AG08395 (cell line): Measurements from ENCODE around the gene EFCC1.
A peak's percentile ranks its signal among the peaks of the same experiment; 100 is the strongest.

ENCODE experiments used
- DNase-seq: peaks from one replicate; pipeline ENCODE4 v3.0.0; 2012; ENCODE audit warnings: mixed read lengths, low spot score

EFCC1 gene

DNA sequence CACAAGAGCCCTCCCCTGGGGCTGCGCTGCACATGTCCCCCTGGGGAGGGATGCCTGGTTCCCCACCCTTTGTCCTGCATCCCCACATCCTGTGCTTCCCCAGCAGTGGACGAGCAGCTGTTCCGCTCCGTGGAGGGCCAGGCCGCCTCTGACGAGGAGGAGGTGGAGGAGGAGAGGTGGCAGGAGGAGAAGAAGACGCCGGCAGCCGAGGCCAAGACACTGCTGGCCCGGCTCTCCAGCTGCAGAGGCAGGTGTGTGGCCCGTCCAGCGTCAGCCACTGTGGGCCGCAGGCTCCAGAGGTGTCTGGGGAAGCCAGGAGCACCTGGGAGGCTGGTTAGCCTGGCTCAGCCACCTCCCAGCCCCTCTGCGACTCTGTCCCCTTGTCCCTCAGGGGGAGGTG, 31.6 kb downstream of the EFCC1 start:
- no peak for DNase-seq

DNA sequence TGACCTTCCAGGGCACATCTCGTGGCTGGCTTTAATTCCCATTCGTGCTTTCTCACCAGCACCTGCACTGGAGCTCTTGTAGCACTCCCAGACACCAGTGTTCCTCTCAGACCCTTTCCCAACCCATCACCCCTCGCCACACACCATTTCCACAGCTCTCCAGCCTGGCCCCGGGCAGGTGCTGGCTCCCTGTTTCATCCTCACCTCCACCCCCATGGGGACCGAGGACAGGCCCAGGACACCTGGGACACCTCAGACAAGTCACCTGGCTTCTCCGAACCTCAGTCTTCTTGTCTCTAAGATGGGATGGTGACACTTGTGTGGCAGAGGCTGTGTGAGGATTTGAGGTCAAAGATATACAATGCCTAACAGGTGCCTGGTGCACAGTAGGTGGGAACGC, 32.0 kb downstream of the EFCC1 start:
- no peak for DNase-seq

DNA sequence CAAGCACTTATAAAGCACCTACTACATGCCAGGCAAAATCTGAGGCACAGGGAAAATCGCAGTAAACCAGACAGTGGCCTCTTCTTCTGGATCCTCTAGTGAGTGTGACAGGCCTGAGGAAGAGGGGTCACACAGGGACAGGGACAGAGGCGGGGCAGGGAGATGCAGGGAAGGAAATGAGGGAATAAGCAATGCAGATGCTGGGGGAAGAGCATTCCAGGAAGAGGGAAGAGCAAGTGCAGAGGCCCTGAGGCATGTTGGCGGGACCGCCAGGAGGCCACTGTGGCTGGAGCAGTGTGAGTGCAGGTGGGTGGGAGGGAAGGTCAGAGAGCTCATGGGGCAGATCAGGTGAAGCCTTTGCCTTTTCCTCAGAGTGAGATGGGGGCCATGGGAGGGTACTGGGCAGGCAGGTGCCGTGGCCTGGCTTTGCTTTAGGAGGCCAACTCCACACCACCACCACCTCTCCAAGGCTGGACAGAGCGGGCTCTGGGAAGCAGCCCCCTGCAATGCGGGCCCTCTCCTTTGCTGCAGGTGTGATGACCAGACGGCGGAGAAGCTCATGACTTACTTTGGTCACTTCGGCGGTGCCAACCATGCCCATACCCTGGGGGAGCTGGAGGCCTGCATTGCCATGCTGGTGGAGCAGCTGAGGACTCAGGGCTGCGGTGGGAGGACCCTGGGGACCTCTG, 32.7 kb downstream of the EFCC1 start:
- no peak for DNase-seq

DNA sequence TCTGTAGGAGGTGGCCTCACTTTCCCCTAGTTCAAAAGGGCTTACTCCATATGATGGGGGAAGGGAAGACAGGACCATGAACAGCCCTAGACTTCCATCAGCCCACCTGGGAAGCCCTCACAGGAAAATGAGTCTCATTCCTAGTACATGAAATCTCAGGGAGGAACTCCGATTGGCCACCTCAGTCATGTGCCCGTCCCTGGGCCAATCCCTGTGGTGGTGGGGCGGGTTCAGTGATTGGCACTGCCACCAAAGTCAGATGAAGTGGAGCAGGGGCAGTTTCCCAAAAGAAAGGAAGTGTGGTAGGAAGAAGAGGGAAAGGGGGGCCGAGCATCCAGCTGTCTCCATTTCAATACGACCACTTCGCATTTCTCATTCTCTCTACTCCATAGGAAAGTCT, 33.5 kb downstream of the EFCC1 start:
- peak; percentile 40 for DNase-seq

DNA sequence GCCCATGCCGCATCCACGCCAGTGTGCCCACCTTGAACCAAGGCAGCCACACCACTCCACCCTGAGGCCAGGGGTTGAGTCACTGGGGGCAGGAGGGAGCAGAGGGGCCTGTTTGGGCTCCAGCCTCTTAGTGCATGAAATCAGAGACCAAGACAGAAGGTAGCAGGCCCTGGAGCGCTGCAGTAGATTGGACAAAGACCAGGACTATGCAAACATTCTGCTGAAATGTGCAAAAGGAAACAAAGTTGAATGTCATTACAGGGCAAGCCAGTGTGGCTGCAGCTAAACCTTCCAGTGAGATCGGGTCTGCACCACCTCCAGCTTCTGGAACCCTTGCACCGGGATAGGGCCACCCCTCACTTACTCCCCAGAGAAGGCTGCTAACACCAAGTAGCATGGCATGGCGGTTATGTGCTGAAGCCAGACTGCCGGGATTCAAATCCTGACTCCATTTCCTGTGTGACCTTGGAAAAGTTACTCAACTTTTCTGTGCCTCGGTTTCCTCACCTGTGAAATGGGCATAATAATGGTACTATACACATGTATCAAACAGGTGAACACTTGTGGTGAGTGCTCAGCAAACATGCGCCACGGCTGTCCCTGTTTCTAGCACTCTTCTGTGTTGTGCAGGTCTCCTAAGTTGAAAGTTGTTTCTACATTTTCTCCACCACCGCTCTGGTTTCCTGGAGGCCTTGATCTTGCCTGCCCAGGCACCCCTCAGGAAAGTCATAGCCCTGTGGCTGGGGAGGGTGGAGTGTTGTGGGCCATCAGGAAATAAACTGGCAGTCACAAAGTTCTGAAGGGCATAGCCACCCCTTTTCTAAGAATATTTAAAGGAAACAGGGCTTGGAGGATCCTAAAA, 34.5 kb downstream of the EFCC1 start:
- no peak for DNase-seq

DNA sequence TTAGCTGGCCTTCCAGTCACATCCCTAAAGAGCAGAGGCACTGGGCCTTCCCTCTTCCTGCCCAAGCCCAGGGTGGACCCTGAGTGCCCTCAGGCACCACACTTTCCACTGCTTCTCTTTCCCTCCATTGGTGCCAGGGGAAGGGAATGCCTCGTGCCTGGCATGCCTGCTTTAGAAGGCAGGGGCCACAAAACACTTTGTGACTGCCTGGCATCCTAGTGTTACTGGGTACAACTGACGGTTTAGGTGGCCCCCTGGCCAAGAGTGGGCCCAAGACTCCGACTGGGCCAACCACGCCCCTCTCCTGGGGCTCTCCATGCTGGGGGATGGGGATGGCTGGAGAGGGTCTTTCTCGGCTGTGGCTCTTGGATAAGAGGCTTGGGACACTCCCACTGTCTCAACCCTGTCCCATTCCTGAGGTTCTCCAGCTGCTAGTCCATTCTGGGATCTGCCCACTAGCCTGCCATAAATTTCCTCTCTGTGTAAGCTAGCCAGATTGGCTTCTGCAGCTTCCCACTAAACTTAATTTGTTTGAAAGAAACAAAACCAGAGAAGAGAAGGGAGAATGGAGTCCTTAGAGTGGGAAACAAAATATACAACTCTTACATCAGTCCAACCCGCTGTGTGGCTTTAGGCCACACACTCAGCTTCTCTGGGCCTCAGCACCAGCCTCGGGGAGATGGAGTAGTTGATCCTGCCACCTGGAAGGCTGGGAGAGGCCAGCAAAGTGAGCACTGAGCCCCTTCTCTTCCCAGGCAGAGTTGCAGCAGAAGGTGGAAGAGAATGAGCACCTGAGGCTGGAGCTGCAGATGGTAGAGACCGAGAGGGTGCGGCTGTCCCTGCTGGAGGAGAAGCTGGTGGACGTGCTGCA, 35.4 kb downstream of the EFCC1 start:
- DNase-seq = no peak

DNA sequence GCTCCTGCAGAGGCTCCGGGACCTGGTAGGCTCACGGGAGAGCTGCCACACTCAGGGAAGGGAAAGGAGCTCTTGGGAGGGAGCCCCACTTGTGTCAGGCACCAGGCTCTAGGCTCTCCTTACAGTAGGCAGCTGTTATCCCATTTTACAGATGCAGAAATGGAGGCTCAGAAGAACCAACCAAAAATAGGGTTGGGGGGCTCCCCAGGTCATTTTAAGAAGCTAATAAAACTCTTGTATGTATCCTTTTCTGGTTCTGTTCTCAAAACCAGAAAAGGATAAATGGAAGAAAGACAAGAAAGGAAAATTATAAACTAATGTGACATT, 36.0 kb downstream of the EFCC1 start:
- DNase-seq = no peak

DNA sequence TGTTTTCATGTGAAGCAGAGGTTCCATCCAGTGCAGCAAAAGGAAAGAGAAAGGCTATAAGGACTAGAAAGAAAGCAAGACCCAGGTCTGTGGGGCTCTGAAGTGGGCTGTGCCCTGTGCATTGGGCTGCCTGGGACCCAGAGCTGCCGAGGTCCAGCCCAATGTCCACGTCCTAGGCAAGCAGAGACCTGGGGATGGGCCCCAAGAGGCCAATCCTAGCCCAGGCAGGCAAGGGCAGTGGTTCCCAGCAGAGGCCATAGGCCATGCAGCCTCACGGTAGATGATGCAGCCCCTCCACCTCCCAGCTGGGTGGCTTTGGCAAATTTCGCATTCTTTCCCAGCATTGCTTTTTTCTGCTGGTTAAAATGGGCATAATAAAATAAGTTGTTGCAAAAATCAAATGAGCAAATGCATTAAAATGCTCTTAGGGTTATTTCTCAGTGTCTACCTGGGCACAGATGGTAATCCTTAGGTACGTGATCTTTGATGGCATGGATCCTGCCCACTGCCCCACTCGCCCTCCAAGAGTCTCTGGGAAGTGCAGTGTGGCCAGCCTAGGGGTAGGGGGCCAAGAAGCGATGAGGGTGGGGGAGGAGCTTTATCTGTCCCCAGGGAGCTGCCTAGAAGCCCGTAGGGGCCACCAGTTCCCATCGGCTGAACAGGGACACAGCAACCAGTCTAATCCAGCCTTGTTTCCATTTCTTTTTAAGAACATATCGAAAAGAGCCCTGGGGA, 37.2 kb downstream of the EFCC1 start:
- DNase-seq = no peak

DNA sequence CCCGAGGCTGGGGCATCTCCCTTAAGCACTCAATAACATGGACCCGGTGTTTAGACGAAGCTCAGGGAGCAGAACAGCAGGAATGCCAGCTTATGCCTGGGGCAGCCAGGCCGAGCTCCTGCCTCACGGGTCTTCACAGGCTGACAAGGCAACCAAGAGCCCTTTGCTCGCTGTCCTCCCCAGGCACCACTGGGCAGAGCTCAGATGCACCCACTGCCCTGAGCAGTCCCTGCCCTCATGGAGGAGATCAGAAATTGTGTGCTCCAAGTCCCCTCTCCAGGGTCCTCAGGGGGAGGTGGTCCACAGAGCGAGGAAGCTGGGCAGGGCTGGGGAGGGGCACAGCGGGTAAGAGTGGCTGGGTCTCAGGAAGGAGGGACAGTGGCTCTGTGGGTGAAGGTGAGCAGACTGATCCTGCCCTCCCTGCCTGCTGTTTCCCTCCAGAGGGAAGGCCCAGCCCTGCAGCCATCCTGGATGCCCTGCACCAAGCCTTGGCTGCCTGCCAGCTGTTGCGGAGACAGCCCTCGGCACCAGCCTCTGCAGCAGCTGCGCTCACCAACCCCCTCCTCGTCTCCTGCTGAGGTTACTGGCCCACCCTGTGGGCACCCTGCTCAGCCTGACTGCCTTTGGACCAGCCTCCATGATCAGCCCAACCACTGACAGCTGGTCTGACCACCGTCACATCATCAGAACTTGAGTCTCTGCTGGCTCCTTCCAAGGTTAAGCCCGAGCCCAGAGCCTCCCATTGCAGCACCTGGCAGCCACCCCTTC, 38.4 kb downstream of the EFCC1 start:
- no peak for DNase-seq

DNA sequence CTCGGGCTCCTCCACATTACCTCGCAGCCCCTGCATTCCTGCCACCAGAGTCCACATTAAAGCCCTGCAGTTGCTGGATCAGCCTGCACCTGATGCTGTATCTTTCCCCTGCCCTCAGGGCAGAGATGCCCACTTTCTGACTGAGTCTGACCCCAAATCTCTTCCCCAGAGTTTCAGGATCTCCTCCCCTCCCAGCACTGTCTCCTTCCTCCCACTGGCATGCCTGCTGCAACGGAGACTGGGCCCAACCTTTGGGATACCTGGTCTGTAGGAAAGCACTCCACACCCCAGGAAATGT, 38.9 kb downstream of the EFCC1 start:
- no peak for DNase-seq

DNA sequence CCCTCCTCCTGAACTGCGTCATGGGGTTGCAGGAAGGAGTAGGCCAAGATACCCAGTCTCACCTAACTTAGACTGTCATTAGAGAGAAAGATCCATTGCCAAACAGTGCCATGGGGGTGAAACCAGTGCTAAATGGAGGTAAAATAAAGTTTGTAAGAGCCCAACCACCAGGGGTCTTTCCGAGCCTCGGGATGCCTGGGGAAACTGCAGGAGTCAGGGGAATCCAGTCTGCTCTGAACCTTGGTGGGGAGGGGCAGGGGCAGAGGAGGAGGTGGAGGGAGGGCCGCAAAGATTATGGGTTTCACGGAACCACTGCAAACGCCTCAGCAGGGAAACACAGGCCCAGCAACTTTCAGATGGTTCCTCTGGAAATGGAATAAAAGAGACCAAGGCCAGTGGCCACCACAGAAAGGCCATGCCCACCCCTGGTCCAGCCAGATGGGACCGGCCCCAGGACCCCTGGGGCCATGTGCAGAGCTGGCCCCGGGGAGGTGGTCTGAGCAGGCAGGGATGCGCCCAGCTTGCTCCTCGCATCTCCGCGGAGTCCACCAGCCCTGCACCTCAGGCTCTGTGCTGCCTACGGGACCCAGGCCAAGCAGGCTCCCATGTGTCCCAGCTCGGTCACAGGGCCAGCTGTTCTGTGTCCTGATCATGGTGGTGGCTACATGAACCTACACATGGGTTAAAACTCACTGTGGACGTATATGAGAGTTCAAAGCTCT, 39.6 kb downstream of the EFCC1 start:
- no peak for DNase-seq

DNA sequence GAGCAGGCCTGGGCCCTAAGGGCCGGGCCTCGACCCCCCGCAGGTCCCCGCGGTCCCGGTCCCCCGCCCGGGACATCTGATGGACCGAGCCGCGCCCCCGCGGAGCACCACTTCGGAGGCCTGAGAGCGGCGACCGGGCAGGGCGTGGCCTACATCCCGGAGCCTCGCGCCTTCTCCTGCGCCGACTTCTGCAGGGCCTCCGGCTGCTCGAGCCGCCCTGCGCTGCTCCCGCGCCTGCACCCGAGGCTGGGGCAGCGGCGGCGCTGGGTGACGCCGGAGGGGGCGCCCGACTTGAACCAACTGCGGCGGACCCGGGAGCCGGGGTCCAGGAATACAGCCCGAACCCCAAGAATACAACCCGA, 44.6 kb downstream of the EFCC1 start:
- peak; percentile 36 for DNase-seq

DNA sequence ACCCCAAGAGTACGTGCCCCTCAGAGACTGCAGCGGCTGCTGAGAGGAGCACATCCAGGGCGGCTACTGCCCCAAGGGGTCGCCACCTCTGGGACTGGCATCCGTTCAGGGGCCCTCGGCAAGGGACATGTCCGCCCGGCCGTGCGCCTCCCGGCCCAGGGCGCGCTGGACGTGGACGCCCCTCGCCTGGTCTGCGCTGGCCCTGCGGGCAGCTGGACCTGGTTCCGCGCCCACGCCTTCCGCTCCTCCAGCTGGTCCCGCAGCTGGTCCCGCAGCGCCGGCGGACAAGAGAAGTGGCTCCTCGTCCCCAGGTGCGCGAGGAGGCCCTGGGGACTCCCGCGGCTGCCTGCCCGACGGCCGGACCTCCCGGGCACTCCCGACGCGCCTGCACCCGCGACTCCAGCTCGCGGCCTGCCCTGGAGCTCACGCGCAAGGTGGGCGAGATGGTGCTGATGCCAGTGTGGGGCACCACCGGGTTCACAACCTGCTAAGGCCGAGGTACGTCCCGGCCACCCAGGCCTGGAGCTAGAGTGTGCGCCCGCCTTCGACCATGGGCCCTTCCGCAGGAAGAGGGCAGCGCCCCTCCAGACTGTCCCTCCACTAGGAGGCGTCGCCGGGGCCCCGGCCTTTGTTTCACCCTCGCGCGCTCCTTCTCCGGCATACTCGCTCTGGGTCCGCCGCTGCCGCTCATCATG, 45.1 kb downstream of the EFCC1 start:
- no peak for DNase-seq

DNA sequence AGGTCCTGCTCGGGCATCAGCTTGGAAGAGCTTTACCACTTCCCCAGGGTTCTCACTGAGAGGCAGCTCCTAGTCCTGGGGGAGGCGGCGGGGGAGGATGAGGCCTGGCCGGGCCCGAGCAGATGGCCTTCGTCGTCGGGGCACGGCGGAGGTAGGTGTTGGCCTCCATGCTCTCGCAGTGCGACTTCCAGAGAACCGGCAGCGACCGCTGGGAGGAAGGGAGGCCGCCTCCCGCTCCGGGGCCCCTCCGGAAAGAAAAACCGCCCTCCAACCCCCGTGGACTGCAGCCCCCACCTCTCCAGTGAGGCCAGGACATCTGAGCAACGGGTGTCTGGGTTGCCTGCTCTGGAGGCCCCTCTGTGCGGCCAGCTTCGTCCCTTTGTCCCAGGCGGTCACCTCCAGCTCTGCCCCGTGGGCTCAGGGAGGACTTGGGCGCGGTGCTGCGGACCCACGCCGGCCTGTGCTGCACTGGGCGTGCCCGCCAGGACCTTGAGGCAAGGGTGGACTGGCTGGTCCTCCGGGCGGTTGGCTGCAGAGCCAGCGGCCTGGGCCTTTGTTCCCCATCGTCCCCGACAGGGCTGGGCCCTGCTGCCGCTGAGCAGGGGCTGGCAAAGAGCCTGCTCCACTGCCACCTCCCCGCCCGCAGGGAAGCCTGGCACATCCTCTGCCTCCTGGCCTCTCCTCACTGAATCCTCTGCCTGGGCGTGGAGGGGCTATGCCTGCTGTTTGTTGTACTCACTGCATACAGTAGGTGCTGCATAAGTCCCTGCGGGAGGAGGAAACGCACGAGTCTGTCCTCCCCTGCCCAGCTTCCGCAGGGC, 45.8 kb downstream of the EFCC1 start:
- DNase-seq = no peak

DNA sequence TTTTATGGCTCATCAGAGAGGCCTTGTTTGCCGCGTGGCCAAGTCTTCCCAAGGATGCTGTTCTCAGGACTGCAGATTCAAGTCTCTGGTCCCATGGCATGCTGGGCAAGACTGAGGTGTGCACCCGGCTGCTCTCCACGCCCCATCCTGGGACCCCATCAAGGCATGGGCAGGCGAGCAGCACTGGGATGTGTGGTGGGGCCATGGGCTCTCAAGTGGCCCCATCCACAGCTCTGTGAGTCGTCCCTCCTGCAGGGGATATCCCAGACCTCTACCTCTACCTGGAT, 46.4 kb downstream of the EFCC1 start:
- DNase-seq = no peak

DNA sequence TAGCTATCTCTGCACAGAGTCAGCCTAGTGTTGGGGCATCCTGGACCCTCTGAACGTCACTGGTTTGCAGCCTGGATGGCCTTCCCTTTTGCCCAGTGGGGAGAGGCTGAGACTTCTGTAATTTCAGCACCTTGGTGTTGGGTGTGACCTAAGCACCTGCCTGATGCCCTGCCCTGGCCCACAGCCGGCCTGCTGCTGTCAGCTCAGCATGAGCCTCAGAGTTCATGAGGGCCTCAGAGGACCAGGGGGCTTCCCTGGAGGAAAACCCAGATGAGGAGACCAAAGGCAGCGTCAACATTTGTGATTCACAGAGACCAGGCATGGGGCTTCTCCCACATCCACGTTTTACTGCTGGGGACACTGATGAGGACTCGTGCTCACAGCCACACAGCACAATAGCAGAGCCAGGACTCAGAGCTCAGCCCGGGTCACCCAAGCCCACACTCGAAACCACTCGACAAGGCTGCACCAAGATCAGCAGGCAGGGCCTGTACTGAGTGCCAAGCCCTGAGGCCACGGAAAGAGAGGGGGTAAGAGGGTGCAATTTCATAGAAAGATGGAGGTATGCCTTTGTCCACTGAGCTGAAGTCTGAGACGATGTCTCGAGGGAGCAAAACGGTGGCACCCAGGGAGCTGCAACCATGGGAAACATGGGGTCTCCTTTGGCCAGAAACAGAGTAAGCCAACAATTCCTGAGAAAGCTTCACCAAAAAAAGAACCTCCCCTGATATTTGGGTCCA, 49.6 kb downstream of the EFCC1 start:
- DNase-seq = no peak

DNA sequence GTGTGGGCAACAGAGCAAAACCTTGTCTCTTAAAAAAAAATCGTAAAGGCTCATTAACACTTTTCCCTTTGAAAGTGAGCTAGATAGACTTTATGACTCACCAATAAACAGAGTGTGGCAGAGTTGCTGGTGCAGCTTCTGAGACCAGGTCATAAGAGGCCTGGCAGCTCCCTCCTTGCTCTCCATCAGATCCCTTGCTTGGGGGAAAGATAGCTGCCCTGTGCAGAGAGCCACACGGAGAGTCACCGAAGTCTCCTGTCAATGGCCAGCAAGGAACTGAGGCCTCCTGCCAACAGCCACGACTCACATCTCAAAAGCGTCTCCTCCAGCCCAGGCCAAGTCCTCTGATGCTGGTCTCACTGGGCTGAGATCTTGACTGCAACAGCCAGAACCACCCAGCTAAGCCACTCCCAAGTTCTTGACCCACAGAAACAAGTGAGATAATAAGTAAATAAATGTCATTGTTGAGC, 50.8 kb downstream of the EFCC1 start:
- DNase-seq = peak; percentile 18

DNA sequence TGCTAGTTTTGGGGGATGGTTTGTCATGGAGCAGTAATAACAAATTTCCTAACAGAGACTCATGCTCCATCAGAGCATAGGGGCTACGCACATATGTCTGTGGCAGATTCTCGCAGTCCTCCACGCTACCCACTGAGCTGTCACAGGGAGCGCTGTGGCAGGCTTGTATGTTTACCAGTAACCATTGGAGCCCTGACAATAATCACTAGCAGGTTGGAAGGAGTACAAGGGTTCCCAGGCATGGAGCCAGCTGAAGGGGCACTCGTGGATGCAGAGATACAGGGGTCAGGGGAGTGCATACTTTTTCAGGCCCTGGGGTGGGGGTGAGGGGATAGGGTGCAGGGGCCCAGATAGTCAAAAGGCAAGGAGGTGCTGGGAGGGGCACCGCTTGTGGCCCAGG, 51.6 kb downstream of the EFCC1 start:
- DNase-seq = no peak

DNA sequence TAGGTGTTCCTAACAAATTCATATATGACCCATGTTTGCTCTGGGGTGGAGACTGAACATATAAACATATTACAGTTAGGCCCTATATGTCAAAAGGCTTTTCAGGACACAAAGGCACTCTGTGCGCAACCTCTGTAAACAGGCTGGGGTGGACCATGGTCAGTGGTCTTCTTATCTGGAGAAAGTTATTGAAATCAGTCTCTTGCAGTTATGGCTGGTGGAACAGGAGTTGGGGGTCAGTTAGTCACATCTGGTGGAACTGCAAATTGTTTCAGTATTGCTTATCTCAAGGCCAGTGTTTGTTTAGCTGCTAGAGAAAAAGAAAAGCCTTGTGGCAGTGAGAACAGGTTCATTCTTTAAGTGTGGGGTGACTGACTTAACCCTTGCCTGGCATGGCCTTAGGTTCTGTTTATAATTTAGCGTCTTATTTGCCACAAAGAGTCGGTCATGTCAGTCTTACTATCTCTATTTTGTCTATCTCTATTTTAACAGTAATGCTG, 53.6 kb downstream of the EFCC1 start:
- DNase-seq = no peak
